Occipital lobe (tissue), 2 donors: ENCODE measurements around the gene PDZD2. TPM values are rescaled to one million over a fixed set of nuclear protein-coding genes. Genes with fewer than 3 reads are reported as not detected.
"Not testable (repeated sequence)": the region's sequence is repeated elsewhere in the genome, so short reads cannot be mapped to it uniquely, and the experiment has no call there.

Experiments used
- DNase-seq: peaks from one replicate; lab custom pipeline; 2025; lab: John Stamatoyannopoulos, UW
- total RNA-seq: library from RNA; depleted of rRNA; stranded (reverse); fragments of >200 nt; gene quantifications from one replicate; pipeline ENCODE4 v1.2.3, GENCODE V29; 2014

The PDZD2 gene
- total RNA-seq, 1 donor from 2014 or later, result 22.0 TPM

DNA sequence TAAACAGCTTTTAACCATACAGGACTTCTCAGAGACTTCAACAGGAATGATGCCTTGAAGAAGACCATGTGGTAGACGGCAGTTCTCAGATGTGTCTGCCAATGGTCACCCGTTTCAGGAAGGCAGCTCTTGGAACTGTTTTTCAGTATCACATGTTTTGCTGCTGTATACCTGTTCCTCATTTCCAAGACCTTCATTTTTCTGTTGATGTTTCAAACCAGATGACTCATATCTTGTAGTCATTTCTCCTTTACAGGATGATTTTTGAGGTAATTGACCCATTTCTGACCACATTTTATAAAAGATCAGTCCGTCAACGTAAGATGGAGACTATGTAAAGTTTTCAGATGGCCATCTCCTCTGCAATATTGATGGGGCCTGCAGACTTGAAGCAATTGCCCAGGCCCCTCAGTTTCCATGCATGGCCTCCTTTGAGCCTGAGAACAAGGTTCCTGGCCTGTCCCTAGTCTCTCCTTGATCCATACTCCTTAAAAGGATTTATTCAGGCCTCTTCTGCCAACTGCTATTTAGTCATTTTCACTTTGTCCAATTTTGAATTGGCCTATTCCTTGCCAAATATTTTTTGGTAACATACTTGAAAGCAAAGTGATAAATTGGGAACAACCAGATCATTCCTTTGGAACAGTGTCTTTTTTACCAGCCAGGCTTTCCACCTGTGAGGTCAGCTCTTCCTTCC lies 128.6 kb downstream of the PDZD2 start:
- DNase-seq, result no peak

DNA sequence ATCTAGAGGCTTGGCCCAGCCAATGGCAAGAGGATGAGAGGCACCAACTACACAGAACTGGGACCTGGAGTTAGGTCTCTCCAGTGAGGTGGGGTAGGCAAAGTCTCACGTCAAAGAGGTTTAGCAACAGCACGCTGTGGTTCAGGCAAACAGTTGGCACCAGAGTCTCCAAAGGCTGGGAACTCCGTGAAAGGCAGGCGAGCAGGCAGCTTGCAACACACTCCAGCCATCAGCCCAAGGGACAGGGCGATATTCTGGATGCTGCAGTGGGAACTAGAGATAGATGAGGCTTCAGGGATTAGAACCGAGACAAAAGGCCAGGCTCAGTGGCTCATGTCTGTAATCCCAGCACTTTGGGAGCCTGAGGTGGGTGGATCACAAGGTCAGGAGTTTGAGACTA lies 129.1 kb downstream of the PDZD2 start:
- no peak for DNase-seq

DNA sequence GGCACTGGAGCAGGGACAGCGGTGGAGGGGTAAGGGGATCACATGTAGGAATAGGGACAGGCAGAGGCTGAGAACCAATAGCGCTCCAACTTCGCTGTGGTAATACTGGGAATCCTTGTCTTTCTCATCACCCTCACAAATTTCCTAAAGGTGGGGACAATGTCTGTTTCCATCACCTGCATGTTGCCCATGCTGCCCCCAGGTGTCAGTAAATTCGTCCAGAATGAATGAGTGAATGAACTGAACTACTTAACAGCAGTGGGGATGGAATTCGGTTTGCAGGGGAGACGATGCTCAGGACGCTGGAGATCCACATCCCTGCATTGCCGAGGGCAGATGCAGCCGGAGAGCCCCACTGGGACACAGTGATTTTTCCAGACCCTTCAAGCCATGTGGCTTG lies 129.9 kb downstream of the PDZD2 start:
- DNase-seq, result no peak

DNA sequence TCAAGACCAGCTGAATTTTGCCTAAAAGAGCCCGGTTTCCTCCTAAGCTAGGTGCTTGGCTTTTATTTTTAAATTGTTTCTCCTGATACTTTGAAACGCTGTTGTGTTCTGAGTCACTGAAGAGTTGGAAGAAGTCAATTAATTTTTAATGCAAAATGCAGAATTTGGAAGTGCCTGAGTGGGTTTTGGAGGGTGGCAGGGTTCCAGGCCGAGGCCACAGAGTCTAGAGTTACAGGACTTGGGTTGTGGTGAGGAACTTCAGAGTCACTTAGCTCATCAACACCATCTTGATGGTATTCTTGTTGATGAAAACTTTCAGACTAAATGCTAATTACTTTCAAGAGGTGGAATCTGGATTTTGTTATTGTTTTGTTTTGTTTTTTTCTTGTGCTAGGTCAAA lies 130.6 kb downstream of the PDZD2 start:
- DNase-seq, result no peak

DNA sequence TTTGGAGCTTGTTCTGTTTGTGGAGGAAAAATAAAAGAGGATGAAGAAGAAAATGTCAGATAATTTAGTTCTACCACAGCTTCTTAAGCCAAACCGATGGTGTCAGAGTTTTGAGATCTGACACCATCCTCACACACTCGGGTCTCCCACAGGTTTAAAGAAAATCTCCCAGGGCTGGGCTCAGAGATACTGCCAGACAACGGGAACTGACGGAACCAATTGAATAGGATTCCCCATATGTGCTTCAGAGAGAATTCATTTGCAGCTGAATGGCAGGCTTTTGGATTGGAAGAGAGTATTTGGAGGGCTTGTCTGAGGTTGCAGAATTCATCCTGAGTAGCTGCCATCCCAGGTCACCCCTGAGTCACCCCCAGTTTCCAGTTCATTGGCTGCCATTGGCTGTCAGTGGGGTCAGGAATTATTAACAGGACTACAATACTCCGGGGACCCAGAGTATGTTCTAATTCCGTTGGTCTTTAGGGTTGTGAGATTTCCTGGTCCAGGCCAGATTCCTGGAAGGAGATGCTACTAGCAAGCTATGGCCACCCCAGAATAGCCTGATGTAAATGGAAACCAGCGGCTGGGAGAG lies 131.3 kb downstream of the PDZD2 start:
- no peak for DNase-seq

DNA sequence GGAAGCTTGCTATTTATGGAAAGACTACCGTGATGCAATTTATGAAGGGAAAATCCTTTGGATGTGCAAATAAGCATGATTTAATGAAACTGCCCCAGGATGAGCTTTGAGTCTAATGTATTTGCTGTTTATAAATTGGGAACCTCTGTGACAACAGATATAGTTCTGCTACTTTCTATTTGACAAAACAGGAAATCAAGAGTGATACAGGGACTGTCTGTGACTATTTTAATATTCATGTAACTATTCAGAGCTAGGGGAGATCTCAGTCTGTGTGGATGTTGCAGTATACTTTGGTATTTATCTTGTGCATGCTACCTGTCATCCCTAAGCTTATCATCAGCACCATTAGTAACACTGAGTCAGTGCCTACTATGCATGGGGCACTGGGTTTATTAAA lies 132.1 kb downstream of the PDZD2 start:
- no peak for DNase-seq

DNA sequence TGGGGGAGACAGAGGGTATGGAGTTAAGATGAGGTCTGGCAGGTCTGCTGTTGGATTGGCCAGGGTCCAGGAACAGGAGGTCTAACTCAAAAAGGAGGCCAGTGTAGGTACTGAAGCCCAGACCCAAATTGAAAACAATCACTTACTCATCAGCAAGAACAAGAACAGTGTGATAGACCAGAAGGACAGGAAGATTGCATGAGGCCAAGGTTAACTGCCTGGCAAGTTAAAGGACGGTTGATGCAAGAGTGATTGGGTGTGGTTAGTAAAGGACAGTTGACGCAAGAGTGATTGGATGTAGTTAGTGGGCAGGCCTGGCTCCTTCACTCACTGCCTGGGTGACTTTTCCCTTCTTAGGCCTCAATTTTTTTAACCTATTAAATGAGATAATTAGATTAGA lies 132.6 kb downstream of the PDZD2 start:
- DNase-seq, result no peak

DNA sequence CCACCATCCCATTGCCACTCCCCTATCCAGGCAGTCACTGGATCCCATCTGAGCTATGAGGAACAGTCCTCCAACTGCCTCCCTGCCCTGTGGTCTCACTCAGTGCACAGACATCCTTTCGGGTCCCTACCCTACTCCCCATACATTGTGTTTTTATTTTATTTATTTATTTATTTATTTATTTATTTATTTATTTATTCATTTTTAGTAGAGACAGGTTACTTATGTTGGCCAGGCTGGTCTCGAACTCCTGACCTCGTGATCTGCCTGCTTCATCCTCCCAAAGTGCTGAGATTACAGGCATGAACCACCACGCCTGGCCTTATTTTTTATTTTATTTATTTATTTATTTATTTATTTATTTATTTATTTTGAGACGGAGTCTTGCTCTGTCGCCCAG lies 137.4 kb downstream of the PDZD2 start:
- not testable (repeated sequence) for DNase-seq

DNA sequence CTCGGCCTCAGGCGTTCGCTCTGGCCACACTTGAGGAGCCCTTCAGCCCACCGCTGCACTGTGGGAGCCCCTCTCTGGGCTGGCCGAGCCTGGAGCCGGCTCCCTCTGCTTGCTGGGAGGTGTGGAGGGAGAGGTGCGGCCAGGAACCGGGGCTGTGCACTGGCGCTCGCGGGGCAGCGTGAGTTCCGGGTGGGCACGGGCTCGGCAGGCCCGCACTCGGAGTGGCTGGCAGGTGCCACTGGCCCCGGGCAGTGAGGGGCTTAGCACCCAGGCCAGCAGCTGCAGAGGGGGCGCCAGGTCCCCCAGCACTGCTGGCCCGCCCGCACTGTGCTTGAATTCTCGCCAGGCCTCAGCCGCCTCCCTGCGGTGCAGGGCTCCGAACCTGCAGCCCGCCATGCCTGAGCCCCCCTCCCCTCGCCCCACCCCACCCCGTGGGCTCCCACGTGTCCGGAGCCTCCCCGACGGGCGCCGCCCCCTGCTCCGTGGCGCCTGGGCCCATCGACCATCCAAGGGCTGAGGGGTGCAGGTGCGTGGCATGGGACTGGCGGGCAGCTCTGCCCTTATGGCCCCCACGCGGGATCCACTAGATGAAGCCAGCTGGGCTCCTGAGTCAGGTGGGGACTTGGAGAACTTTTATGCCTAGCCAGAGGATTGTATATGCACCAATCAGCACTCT lies 138.2 kb downstream of the PDZD2 start:
- no peak for DNase-seq

DNA sequence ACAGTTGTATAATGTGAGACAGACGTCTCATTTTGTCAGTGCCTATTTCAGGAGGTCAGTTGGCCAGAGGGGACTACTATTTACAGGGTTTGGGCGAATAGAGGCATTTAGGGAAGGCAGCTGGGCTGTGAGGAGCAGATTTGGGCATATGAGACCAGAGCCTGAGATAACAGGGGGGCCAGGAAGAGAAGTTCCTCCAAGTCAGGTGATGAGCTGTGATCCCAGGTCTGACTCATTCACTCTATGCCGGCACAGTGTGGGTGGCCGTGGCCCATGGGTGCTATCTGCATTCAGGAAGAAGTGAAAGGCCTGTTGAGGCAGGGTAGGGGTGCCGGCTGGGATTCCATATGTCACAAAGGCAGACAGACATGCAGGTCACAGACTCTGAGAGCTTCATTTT lies 142.8 kb downstream of the PDZD2 start:
- no peak for DNase-seq

DNA sequence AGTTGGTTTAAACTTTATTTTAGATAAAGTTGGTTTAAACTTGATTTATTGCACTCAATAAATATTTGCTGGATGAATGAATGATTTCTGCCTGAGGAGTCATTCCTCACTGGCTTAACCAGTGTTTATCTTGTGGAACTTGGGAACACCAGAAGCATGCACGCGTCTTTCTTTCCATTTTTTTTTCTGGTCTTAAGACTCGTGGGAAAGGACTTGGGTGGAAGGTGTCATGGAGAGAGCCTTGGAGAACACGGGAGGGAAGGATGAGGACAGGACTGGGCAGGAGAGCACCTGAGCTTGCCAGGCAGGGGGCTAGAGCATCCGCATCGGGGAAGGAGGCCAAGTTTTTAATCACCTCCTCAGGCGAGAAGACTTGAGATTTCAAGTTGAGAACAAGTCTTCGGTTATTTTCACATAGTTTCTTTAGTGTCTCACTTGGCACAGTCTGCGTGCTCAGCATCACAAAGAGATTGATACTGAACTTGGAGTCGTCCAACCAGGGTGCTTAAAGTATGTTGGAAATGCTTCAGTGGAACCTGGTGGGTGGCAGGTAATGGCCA lies 144.2 kb downstream of the PDZD2 start:
- no peak for DNase-seq

DNA sequence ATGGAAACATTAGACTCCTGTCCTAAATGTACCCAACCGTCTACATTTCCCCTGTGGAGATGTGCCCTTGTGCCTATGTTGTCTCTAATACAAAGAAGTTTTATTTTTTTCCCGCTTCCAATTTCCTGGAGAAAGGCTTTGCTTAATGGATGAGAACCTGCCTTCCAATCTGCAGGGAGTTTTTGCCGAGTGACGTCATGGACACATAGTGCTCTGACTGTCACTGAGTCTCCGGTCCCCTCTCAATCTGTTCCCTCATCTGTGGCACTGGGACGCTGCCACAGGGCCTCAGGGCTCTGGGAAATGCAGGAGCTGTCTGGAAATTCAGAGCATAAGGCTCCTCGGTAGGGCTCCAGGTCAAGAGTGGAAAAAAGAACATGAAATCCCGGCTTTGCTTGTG lies 144.8 kb downstream of the PDZD2 start:
- no peak for DNase-seq

DNA sequence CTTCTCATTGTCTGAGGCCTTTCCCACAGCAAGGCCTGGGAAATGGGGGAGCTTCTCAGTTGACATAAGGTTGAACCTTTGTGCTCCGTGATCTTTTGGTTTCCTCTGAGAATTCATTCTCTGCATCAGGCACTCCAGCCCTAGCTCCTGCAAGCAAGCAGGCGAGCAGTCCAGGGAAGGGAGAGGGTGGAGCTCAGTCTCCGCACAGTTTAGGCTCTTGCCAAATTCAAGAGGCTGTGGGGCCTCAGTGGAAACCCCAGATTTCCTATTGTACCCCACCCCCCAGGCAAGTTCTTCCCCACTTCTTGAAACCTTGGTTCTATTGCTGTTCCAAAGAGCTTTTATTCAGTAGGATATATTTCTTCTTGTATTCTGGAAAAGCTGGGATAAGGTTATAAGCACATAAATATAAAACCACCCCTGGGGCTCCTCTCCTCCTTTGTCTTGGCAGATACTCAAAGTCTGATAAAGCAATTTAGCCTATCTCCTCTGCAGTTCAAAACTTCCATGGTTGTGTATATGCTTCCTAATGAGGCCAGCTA lies 147.2 kb downstream of the PDZD2 start:
- DNase-seq, result no peak

DNA sequence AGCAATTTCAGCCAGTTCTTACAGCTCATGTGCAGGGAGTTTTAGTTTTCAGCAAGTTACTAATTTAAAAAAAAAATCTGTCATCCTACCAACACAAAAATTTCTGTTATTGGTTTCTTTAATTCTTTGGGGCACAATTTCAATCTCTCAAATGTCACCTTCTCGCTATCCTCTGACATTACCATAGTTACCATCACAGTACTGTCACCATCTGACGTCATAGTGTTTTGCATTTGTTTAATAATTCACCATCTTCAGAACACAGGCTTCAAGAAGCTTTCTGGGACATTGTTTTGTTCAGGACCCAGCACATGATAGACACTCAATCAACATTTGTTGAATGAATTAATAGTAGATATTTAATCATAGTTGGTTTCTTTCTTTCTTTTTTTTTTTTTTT lies 155.1 kb downstream of the PDZD2 start:
- DNase-seq, result no peak

DNA sequence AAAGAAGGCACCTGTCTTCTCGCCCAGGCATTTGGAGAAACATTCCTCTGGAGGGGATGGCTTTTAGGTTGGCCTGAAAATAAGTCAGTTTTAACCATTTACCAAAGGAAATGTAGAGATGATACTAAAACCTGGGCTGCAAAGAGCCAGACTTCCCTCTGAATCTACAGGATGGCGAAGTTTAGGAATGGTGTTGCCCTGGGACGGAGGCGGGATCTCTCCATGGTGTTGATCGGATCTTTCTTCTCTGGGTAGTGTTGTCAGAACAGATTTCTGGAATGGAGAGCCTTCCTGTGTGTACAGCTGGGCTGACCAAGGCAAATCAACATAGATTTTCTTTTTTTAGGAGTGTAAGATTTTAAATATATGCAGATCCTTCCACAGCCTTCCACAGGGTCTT lies 159.2 kb downstream of the PDZD2 start:
- no peak for DNase-seq

DNA sequence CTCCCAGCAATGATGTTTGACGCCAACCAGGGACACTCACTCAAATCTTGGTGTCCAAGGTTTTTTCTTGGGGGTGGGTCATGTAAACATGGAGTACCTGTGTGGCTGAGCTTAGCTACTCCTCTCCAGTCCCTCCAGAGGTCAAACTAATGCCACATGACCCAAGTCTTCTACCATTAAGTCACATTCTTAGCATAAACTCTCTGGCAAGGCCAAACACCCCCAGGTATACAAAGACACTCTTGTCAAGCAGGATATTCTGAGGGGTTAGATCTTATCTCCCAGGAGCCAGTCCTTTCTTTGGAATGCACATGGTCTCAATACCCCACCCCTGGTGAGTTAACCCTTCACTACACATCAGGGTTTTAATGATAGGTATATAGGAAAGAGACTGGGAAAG lies 161.4 kb downstream of the PDZD2 start:
- DNase-seq, result no peak

DNA sequence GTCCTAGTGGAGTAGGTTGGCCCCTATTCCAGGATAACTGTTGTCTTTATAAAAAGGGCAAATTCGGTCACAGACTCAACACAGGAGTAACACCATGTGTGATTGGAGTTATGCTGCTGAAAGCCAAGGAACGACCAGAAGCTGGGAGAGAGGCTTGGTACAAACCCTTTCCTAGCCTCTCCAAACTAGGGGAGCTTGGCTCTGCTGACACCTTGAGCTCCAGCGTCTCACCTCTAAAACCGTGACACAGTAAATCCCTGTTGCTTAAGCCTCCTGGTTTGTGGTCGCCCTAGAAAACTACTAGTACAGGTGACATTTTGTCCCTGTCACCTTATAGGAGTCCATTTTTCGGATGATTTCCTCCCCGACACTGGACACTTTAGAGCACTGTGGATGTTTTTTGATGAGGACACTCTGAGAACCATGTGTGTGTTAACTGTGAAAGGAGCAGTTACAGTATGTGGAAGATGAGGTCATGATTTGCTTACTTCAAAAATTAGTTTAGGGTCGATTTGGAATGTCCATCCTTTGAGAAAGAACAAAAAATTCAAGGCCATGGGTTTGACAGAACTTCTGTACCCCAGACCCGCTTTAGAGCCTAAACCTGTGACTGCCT lies 167.0 kb downstream of the PDZD2 start:
- DNase-seq, result no peak

DNA sequence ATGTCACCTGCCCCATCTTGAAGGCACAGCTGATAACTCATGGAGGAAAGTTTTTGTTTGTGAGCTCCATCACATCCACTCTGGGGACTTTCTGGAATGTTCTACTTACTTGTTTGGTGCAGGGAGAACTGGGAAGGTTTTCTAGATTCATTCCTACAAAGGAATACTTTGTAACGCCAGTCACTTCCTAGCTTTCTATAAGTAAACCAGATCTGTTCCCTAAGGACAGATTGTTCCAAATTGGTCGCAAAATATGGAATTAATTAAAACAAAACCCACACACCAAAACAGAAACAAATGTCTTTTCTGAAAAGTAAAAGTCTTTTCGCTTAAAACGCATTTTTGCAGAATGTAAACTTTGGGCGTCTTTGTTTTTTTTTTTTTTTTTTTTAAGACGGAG lies 167.6 kb downstream of the PDZD2 start:
- no peak for DNase-seq

DNA sequence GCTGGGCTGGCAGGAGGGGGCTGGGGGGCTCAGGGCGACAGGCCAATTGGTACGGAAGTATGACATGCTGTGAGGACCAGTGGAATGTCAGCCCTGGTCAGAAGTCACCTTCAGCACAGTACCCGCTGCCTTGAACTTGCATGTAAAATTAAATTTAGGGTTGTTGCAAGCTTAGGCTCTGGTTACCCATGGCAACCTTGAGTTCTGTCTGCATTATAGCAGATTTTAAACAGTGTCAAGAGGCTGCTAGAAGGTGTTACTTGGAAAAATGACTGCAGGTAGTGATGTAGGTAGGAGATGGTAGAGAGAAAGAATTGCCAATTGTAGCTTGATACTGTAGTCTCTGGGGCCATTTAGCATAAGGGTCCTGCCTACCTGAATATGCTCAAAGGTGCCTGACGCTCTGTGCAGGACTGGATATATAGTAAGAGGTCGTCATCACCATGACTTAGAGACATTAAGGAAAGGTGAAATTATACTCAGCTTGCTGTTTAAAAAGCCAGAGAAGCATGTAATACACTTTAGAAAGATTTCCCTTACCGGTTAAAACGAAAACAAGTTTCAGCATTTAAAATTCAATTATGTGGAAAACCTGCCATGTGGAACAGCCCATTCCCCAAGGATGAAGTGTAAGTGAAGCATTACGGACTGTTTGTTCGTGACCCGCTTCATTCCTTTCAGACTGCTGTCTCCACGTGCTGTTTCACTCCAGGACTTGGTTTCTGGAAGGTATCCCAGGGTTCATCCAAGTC lies 169.0 kb downstream of the PDZD2 start:
- no peak for DNase-seq

DNA sequence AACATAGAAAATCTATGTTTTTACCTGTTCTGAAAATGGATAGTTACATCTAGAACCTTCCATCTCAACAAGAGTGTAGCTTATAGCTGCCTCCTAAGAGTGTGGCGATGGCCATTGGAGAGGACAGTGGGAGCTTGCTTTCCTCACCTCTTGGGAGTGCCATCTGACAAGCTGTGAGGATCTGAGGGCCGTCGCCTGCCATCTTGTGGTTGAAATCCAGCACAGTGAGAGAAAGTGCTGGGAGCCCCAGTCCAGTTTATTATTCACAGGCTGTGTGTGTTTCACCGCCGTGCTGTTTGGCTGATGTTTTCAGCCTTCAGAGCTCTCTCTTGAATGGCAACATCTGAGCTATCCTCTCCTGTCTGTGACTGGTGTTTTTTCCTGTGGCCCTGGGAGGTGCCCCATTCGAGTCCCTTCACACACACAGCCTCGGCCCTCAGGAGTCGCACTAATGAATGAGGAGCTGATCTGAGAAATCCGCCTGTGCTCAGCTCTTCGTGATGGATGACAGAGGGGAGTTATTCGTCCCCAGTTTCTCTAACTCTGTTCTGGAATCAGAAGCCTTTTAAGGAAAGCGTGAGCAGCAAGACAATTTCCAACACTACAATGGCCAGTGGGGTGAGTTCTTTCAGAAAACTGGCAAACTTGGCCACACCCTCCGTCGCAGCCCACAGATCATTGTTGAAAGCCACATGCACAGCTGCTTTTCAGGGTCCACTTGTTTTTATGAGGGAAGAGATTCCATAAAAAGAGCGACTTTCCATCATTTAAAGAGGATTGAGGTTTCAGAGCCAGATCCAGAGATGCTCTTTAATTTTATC lies 170.3 kb downstream of the PDZD2 start:
- peak; percentile 83 for DNase-seq
